ENCODE results near the gene CLRN3. TPM values are rescaled to one million over a fixed set of nuclear protein-coding genes. Genes with fewer than 3 reads are reported as not detected.

Gene CLRN3
- total and polyA plus RNA-seq, 2 experiments from 2014 or later = not detected

DNA sequence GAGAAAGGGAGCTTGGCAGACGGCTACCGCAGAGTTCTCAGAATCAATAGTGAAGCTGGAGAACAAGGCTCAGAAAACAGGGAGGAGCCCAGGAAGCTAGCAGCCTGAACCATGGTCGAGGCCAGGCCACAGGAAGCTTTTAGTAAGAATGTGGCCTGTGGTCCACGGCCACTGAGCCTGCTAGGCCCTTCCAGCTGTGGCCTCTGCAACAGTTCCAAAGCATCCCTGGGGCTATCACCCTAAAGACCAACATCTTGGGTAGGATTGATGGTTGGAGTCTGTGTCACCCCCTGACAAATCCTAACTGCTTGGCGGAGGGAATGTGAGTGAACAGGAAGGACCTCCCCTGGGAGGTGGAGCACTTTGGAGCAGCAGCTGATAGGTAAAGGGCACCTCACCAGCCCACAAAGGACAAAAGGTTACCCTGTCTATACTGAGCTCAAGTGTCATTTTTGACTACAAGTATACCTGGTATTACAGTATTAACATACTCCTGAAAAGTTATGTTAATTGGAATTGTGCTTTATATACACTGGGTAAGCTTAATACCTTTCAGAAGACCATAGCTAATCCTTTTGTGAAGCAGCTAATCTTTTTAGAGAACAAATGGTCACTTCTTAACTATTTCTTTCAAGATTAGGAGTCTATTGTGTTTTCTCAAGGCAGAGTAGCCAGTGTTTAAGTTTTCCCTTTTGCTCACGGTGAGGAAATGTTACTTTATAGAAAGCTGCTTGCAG lies 32.9 kb upstream of the CLRN3 start:
- H3K27me3 ChIP-seq (ENCODE audit: insufficient read depth) = no peaks in the 10 kb centered on the region
- no peak overlapping the region for H3K4me3 ChIP-seq
- peaks cover 5% of the 10 kb centered on the region; the same call in 2 of the 3 replicates for H3K4me1 Mint-ChIP-seq
- no peak overlapping the region for H3K4me3 Mint-ChIP-seq
- H3K9me2 ChIP-seq (ENCODE audit: insufficient read depth) = no peaks in the 10 kb centered on the region
- no peak overlapping the region for H3K4me2 ChIP-seq
- DNase-seq (ENCODE audit: low spot score) (no peak), ATAC-seq (no peak)
- TF ChIP-seq STAT1 (IDR thresholded peaks at IDR 0.05; ENCODE audit: unreplicated experiment) (no peak), POLR2AphosphoS5 (IDR thresholded peaks at IDR 0.05; ENCODE audit: low read depth) (no peak), EZH2phosphoT487 (IDR thresholded peaks at IDR 0.05; ENCODE audit: unreplicated experiment) (no peak), EZH2 (IDR thresholded peaks at IDR 0.05; ENCODE audit: low read depth, unreplicated experiment) (no peak), CREB1 (CRISPR knock-in tag; IDR thresholded peaks at IDR 0.05; ENCODE audit: low read depth) (no peak), NANOG (IDR thresholded peaks at IDR 0.05; ENCODE audit: borderline replicate concordance) (no peak), ZNF114 (CRISPR knock-in tag; IDR thresholded peaks at IDR 0.05) (no peak), ZNF331 (CRISPR knock-in tag; IDR thresholded peaks at IDR 0.05; ENCODE audit: low read depth) (no peak), JUNB (IDR thresholded peaks at IDR 0.05; ENCODE audit: unreplicated experiment) (no peak)
- TF ChIP-seq, protein P1, sequence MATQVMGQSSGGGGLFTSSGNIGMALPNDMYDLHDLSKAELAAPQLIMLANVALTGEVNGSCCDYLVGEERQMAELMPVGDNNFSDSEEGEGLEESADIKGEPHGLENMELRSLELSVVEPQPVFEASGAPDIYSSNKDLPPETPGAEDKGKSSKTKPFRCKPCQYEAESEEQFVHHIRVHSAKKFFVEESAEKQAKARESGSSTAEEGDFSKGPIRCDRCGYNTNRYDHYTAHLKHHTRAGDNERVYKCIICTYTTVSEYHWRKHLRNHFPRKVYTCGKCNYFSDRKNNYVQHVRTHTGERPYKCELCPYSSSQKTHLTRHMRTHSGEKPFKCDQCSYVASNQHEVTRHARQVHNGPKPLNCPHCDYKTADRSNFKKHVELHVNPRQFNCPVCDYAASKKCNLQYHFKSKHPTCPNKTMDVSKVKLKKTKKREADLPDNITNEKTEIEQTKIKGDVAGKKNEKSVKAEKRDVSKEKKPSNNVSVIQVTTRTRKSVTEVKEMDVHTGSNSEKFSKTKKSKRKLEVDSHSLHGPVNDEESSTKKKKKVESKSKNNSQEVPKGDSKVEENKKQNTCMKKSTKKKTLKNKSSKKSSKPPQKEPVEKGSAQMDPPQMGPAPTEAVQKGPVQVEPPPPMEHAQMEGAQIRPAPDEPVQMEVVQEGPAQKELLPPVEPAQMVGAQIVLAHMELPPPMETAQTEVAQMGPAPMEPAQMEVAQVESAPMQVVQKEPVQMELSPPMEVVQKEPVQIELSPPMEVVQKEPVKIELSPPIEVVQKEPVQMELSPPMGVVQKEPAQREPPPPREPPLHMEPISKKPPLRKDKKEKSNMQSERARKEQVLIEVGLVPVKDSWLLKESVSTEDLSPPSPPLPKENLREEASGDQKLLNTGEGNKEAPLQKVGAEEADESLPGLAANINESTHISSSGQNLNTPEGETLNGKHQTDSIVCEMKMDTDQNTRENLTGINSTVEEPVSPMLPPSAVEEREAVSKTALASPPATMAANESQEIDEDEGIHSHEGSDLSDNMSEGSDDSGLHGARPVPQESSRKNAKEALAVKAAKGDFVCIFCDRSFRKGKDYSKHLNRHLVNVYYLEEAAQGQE (IDR thresholded peaks at IDR 0.05; ENCODE audit: unreplicated experiment) = no peak
- TF ChIP-seq, protein P2, sequence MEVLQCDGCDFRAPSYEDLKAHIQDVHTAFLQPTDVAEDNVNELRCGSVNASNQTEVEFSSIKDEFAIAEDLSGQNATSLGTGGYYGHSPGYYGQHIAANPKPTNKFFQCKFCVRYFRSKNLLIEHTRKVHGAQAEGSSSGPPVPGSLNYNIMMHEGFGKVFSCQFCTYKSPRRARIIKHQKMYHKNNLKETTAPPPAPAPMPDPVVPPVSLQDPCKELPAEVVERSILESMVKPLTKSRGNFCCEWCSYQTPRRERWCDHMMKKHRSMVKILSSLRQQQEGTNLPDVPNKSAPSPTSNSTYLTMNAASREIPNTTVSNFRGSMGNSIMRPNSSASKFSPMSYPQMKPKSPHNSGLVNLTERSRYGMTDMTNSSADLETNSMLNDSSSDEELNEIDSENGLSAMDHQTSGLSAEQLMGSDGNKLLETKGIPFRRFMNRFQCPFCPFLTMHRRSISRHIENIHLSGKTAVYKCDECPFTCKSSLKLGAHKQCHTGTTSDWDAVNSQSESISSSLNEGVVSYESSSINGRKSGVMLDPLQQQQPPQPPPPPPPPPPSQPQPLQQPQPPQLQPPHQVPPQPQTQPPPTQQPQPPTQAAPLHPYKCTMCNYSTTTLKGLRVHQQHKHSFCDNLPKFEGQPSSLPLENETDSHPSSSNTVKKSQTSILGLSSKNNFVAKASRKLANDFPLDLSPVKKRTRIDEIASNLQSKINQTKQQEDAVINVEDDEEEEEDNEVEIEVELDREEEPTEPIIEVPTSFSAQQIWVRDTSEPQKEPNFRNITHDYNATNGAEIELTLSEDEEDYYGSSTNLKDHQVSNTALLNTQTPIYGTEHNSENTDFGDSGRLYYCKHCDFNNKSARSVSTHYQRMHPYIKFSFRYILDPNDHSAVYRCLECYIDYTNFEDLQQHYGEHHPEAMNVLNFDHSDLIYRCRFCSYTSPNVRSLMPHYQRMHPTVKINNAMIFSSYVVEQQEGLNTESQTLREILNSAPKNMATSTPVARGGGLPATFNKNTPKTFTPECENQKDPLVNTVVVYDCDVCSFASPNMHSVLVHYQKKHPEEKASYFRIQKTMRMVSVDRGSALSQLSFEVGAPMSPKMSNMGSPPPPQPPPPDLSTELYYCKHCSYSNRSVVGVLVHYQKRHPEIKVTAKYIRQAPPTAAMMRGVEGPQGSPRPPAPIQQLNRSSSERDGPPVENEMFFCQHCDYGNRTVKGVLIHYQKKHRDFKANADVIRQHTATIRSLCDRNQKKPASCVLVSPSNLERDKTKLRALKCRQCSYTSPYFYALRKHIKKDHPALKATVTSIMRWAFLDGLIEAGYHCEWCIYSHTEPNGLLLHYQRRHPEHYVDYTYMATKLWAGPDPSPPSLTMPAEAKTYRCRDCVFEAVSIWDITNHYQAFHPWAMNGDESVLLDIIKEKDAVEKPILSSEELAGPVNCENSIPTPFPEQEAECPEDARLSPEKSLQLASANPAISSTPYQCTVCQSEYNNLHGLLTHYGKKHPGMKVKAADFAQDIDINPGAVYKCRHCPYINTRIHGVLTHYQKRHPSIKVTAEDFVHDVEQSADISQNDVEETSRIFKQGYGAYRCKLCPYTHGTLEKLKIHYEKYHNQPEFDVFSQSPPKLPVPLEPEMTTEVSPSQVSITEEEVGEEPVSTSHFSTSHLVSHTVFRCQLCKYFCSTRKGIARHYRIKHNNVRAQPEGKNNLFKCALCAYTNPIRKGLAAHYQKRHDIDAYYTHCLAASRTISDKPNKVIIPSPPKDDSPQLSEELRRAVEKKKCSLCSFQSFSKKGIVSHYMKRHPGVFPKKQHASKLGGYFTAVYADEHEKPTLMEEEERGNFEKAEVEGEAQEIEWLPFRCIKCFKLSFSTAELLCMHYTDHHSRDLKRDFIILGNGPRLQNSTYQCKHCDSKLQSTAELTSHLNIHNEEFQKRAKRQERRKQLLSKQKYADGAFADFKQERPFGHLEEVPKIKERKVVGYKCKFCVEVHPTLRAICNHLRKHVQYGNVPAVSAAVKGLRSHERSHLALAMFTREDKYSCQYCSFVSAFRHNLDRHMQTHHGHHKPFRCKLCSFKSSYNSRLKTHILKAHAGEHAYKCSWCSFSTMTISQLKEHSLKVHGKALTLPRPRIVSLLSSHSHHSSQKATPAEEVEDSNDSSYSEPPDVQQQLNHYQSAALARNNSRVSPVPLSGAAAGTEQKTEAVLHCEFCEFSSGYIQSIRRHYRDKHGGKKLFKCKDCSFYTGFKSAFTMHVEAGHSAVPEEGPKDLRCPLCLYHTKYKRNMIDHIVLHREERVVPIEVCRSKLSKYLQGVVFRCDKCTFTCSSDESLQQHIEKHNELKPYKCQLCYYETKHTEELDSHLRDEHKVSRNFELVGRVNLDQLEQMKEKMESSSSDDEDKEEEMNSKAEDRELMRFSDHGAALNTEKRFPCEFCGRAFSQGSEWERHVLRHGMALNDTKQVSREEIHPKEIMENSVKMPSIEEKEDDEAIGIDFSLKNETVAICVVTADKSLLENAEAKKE (CRISPR knock-in tag; IDR thresholded peaks at IDR 0.05) = no peak
- TF ChIP-seq, protein P3, sequence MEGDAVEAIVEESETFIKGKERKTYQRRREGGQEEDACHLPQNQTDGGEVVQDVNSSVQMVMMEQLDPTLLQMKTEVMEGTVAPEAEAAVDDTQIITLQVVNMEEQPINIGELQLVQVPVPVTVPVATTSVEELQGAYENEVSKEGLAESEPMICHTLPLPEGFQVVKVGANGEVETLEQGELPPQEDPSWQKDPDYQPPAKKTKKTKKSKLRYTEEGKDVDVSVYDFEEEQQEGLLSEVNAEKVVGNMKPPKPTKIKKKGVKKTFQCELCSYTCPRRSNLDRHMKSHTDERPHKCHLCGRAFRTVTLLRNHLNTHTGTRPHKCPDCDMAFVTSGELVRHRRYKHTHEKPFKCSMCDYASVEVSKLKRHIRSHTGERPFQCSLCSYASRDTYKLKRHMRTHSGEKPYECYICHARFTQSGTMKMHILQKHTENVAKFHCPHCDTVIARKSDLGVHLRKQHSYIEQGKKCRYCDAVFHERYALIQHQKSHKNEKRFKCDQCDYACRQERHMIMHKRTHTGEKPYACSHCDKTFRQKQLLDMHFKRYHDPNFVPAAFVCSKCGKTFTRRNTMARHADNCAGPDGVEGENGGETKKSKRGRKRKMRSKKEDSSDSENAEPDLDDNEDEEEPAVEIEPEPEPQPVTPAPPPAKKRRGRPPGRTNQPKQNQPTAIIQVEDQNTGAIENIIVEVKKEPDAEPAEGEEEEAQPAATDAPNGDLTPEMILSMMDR (conservative IDR thresholded peaks at IDR 0.05; ENCODE audit: low read depth in 2 of 2) = no peak
- TF ChIP-seq, protein P4, sequence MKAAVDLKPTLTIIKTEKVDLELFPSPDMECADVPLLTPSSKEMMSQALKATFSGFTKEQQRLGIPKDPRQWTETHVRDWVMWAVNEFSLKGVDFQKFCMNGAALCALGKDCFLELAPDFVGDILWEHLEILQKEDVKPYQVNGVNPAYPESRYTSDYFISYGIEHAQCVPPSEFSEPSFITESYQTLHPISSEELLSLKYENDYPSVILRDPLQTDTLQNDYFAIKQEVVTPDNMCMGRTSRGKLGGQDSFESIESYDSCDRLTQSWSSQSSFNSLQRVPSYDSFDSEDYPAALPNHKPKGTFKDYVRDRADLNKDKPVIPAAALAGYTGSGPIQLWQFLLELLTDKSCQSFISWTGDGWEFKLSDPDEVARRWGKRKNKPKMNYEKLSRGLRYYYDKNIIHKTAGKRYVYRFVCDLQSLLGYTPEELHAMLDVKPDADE (IDR thresholded peaks at IDR 0.05) = no peak
- H3F3A ChIP-seq (replicated peaks; ENCODE audit: low read depth) = no peaks in the 10 kb centered on the region
- H3K4me1 ChIP-seq (ENCODE audit: insufficient read depth) = no peaks in the 10 kb centered on the region
- no peaks in the 10 kb centered on the region for H3K79me2 ChIP-seq (replicated peaks; ENCODE audit: insufficient read depth)
- H4K20me1 ChIP-seq (replicated peaks; ENCODE audit: insufficient read depth) = no peaks in the 10 kb centered on the region
- H3K27ac ChIP-seq (ENCODE audit: low read depth) = no peak overlapping the region
- no peaks in the 10 kb centered on the region for H3K36me3 ChIP-seq (ENCODE audit: insufficient read depth)
- H2AFZ ChIP-seq = no peak overlapping the region
- H3K27me3 Mint-ChIP-seq (ENCODE audit: insufficient read depth, low read depth, poor library complexity) = peaks cover 4% of the 10 kb centered on the region
- no peaks in the 10 kb centered on the region for H3K36me3 Mint-ChIP-seq (ENCODE audit: low read depth)
- no peaks in the 10 kb centered on the region; the same call in 2 of the 3 replicates for H3K9me3 Mint-ChIP-seq
- no peak overlapping the region for H3K27ac Mint-ChIP-seq

Measured in GM23338 (cell line).